Stomach (tissue), 4 donors: ENCODE measurements around the gene GTF2A1L.

Experiments
- CTCF ChIP-seq, 7 experiments: fragments of 450-650 bp in 4 of 7; fragments of 200-600 bp in 3 of 7; sonication (generic) in 3 of 7; IDR thresholded peaks; one replicate each; pipeline ENCODE4 v1.5.1; 2016 to 2019; ENCODE audit warnings: antibody characterized with exemption in 7 of 7, control low read depth in 2 of 7, mild to moderate bottlenecking in 1 of 7
- EP300 ChIP-seq: sonication (generic); formaldehyde crosslinking; IDR thresholded peaks from one replicate; pipeline ENCODE4 v1.6.1; 2017; ENCODE audit warnings: antibody characterized with exemption
- POLR2A ChIP-seq, 4 donors: fragments of 450-650 bp; IDR thresholded peaks; one replicate each; pipeline ENCODE4 v1.6.1; 2016; ENCODE audit warnings: antibody characterized with exemption in 4 of 4, control low read depth in 2 of 4, mild to moderate bottlenecking in 1 of 4, moderate library complexity in 1 of 4
- POLR2AphosphoS5 ChIP-seq, 3 donors: sonication (generic); formaldehyde crosslinking; IDR thresholded peaks; one replicate each; pipeline ENCODE4 v1.6.1; 2016; ENCODE audit warnings: antibody characterized with exemption in 3 of 3

- TF ChIP-seq CTCF (IDR thresholded peaks at IDR 0.05) (no peak), POLR2A (IDR thresholded peaks at IDR 0.05) (no peak), EP300 (no peak), POLR2AphosphoS5 (IDR thresholded peaks at IDR 0.05) (no peak)
These were observed 20.2 kb upstream of the GTF2A1L start for GRCh38 chr2:48597492-48597891.
